MM.1S (cell line): ENCODE results near the gene GRIN1.

Experiments used
- EZH2 ChIP-seq: fragments of 300-600 bp; sonication (generic); optimal IDR thresholded peaks from 2 replicates; pipeline ENCODE3; 2017; ENCODE audit warnings: low read depth, mild to moderate bottlenecking, antibody characterized with exemption, low read length, mixed read lengths
- EZH2phosphoT487 ChIP-seq: fragments of 300-600 bp; sonication (generic); IDR thresholded peaks from 2 replicates; pipeline ENCODE4 v1.6.1; 2018; ENCODE audit warnings: antibody characterized with exemption, low read length
- TF ChIP-seq, protein P1 (sequence below): fragments of 300-600 bp; sonication (generic); IDR thresholded peaks from 2 replicates; pipeline ENCODE4 v1.5.1; 2016; ENCODE audit warnings: antibody characterized with exemption, low read length, mixed read lengths

DNA sequence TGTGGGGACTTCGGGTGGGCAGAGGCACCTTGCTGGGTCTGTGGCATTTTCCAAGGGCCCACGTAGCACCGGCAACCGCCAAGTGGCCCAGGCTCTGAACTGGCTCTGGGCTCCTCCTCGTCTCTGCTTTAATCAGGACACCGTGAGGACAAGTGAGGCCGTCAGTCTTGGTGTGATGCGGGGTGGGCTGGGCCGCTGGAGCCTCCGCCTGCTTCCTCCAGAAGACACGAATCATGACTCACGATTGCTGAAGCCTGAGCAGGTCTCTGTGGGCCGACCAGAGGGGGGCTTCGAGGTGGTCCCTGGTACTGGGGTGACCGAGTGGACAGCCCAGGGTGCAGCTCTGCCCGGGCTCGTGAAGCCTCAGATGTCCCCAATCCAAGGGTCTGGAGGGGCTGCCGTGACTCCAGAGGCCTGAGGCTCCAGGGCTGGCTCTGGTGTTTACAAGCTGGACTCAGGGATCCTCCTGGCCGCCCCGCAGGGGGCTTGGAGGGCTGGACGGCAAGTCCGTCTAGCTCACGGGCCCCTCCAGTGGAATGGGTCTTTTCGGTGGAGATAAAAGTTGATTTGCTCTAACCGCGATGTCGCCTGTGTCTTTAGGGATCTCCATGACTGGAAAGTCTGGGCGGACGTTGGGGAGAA lies 30.2 kb upstream of the GRIN1 start:
- TF ChIP-seq, protein P1, sequence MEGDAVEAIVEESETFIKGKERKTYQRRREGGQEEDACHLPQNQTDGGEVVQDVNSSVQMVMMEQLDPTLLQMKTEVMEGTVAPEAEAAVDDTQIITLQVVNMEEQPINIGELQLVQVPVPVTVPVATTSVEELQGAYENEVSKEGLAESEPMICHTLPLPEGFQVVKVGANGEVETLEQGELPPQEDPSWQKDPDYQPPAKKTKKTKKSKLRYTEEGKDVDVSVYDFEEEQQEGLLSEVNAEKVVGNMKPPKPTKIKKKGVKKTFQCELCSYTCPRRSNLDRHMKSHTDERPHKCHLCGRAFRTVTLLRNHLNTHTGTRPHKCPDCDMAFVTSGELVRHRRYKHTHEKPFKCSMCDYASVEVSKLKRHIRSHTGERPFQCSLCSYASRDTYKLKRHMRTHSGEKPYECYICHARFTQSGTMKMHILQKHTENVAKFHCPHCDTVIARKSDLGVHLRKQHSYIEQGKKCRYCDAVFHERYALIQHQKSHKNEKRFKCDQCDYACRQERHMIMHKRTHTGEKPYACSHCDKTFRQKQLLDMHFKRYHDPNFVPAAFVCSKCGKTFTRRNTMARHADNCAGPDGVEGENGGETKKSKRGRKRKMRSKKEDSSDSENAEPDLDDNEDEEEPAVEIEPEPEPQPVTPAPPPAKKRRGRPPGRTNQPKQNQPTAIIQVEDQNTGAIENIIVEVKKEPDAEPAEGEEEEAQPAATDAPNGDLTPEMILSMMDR, result no peak
- no peak for TF ChIP-seq EZH2
- no peak for TF ChIP-seq EZH2phosphoT487
